ENCODE measurements around the gene FAM222B.
A peak's percentile ranks its signal among the peaks of the same experiment; 100 is the strongest.
"Not testable (repeated sequence)": the region's sequence is repeated elsewhere in the genome, so short reads cannot be mapped to it uniquely, and the experiment has no call there.

FAM222B gene

GRCh38 chr17:28726627-28727491 lies 115.7 kb downstream of the FAM222B start:
- peak; percentile 88 for DNase-seq (ENCODE audit: low read depth)

- DNase-seq (ENCODE audit: low read depth): no peak
Measured at GRCh38 chr17:28726226-28726626, 116.4 kb downstream of the FAM222B start, which contains the start of gene TLCD1. Gene TLCD1 (minus strand): TSS chr17:28726233. CDS start chr17:28726097, 136 bp downstream.

DNA sequence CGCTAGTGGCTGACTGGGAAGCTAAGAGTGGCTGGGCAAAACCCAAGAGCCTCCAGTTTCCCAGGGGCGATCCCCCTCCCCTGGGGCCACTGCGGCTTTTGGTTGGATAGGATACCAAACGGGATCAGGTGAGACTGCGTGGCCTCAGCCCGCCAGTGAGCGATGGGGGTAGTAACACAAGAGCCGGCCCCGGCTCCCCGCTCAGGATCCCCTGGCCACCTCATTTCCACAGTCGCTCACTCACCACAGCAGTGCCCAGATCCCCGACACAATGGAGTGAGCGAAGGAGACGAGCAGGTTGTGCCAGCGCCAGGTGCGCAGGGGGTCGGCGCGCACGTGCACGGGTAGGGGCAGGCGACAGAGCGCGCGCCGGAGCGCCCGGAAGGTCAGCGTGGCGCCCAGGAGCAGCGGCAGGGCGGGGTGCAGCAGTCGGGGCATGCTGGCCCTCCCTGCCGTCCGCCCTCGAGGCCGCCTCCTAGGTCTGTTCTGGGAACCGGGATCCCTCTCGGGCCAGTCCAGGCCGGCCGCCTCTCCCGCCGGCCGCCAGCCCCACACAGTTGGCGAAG lies 116.8 kb downstream of the FAM222B start:
- DNase-seq (ENCODE audit: low read depth): peak; percentile 89

- peak; percentile 62 for DNase-seq (ENCODE audit: low read depth)
Measured at GRCh38 chr17:28725166-28725659, 117.4 kb downstream of the FAM222B start.

- no peak for DNase-seq (ENCODE audit: low read depth)
Measured at GRCh38 chr17:28724500-28725165, 118.0 kb downstream of the FAM222B start.

GRCh38 chr17:28723836-28724499 lies 118.6 kb downstream of the FAM222B start:
- DNase-seq (ENCODE audit: low read depth): not testable (repeated sequence)

GRCh38 chr17:28723159-28723835 lies 119.3 kb downstream of the FAM222B start:
- DNase-seq (ENCODE audit: low read depth): no peak

- no peak for DNase-seq (ENCODE audit: low read depth)
Measured at GRCh38 chr17:28722417-28723158, 120.0 kb downstream of the FAM222B start.

GRCh38 chr17:28720997-28721329 lies 121.6 kb downstream of the FAM222B start:
- not testable (repeated sequence) for DNase-seq (ENCODE audit: low read depth)

- DNase-seq (ENCODE audit: low read depth): no peak
Measured at GRCh38 chr17:28720247-28720996, 122.2 kb downstream of the FAM222B start.

DNA sequence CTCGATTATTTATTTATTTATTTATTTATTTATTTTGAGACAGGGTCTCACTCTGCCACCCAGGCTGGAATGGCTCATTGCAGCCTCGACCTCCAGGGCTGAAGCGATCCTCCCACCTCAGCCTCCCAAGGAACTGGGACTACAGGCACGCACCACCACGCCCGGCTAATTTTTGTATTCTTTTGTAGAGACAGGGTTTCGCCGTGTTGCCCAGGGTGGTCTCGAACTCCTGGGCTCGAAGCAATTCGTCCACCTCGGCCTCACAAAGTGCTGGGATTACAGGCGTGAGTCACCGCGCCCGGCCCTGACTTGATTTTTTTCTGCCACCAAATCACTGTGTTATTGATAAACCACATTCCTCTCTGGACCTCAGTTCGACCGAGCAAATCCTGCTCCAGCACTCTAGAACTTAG lies 123.6 kb downstream of the FAM222B start:
- no peak for DNase-seq (ENCODE audit: low read depth)

GRCh38 chr17:28718333-28719020 lies 124.1 kb downstream of the FAM222B start:
- DNase-seq (ENCODE audit: low read depth): no peak

DNA sequence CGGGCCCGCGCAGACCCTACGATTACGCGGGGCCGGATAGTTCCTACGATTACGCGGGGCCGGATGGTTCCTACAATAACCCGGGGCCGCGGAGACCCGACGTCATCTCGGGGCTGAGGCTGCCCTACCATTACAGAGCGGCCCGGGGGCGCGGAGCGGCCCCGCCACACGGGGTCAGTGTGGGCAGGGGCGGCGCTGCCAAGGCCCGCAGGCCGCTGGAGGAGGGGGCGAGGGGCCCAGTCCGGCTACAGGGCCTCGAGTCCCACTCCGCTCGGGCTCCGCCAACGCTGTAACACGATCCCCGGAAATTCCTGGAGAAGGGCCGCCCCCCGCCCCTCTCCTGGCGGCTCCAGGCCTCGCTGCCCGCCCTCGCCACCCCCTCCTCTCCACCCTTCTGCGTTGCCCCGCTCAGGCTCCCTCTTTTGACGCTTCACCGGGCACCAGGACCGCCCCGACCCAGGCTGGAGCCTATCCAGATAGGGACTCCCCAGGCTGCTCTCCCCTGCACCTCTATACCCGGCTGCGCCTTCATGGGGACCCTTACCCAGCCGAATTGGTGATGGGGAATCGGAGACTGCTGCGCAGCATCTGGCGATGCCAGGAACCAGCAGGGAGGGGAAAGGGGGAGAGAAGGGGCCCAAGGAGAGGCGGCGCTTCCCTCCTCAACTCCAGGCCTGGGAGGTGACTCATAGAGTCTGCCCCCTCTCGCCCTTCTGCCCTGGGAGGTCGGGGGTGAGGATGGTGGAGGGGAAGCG lies 124.8 kb downstream of the FAM222B start, which contains the start of gene RAB34:
TSS of gene RAB34 (minus strand) at position 291 of the 755 bp plus-strand sequence. CDS start 602 bp downstream, outside the sequence.
- DNase-seq (ENCODE audit: low read depth): peak; percentile 89

DNA sequence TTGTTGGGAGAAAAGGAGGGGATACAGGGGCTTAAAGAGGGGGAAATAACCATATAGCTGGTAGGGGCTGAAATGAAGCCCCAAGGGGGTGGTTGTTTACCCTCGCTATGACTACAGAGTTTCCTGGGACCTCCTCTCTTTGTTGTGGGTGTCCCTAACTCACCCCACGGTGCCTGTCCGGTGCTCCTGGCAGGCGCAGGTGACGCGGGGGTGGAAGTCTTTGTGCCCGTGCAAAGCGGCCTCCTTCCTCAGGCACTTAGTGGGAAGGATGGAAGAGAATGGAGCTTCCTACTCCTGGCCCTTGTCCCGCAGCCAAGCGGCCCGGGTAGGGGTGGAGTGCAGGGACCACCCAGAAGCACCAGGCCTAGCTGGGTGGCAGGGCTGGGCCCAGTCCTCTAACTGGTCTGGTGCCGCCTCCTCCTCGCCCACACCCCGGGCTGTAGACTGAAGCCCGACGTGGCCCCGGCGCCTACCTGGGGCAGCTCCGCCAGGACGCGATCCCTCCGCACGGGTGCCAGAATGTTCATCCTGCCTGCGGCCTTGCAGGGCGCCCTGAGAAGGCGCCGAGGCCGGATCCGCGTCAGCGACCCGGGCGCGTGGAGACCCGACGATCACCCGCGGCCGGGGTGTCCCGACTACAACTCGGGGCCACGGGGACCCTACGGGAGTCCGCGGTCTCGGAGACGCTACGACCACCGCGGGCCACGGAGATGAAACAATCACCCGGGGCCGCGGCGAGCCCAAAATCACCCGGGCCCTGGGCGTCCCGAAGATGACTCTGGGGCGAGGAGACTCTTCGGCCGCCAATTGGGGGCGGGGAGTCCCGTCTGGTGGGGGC lies 125.6 kb downstream of the FAM222B start:
- DNase-seq (ENCODE audit: low read depth): peak; percentile 34

DNA sequence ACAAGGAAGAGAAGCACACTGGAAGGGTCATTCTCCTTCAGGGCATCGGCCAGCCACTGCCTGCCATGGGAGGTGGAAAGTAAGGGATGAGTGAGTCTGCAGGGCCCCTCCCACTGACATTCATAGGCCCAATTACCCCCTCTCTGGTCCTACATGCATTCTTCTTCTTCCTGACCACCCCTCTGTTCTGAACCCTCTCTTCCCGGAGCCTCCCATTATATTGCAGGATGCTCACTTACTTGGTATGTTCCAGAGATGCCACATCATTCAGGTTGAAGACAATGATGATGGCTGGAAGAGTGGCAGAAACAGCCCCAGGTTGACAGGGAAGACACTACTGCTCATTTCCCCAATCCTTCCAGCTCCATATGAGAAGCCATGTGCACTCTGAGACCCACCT lies 127.4 kb downstream of the FAM222B start:
- DNase-seq (ENCODE audit: low read depth): no peak

DNA sequence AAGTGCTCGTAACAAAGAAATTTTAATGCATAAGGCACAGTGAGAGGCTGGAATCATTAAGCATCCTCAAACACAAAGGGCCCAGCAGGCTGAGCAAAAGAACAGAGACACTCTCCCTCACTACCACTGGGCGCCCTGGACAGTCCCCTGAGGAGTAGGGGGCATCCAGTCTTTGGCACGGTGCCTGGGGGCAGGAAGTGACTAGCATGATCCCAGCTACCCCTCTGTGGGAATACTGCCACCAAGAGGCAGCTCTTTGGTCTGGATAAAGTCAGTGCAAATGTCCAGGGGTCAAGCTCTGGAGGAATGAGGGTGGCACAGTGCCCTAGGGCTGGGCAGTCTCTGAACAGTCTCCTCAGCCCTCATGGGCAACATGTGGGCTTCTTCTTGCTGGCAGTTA lies 128.3 kb downstream of the FAM222B start:
- no peak for DNase-seq (ENCODE audit: low read depth)

DNA sequence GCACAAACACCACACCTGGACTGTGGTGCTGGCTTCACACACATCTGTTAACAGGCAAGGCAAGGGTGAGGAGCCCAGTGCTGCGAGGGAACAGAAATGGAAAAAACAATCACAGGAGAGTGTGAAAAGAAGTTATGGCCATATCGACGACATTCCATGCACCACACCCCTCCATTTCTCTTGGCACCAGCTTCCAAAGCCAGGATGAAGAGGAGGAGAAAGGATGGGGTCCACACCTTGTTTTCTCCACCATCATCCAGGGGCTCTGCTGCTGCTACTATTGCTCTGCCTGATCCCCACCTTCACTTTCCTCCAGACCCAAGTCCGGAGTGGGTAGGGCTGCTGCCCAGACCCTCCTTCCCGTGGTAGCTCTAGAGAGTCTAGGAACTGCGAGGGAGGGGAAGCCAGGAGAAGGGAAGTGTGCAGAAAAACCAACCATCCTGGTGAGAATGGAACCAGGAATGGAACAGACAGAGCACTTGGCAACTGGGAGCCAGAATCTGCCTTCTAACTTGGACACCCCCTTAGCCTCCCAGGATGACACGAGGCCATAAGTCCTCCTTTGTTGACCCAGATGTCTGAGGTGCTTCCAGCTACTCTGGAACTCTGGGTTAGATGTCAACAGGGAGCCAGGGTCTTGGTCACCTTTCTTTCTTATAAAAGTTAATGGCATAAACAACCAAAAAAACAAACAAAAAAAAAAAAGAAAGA lies 129.7 kb downstream of the FAM222B start:
- no peak for DNase-seq (ENCODE audit: low read depth)
